NCI-H2081 treated with DMSO at 0.1 percent for 48 hours (cell line): ENCODE data around the gene CXCR2.
"Not testable (repeated sequence)": the region's sequence is repeated elsewhere in the genome, so short reads cannot be mapped to it uniquely, and the experiment has no call there.

ENCODE experiments used
- DNase-seq: peaks from one replicate; lab custom pipeline; 2025; lab: John Stamatoyannopoulos, UW

Gene CXCR2

GRCh38 chr2:218130377-218130776, 4.5 kb downstream of the CXCR2 start:
- DNase-seq, result no peak

GRCh38 chr2:218130822-218131221, 5.0 kb downstream of the CXCR2 start:
- DNase-seq, result no peak

- no peak for DNase-seq
These were observed 11.7 kb downstream of the CXCR2 start for GRCh38 chr2:218137514-218137913.

- no peak for DNase-seq
These were observed 12.2 kb downstream of the CXCR2 start for GRCh38 chr2:218138047-218138446.

- no peak for DNase-seq
These were observed 19.3 kb downstream of the CXCR2 start for GRCh38 chr2:218145124-218145523.

- DNase-seq, result no peak
These were observed 20.2 kb downstream of the CXCR2 start for GRCh38 chr2:218146056-218146455.

- no peak for DNase-seq
These were observed 23.3 kb downstream of the CXCR2 start for GRCh38 chr2:218149098-218149497.

- DNase-seq, result no peak
These were observed 24.1 kb downstream of the CXCR2 start for GRCh38 chr2:218149848-218150440.

GRCh38 chr2:218152172-218152571, 26.3 kb downstream of the CXCR2 start:
- DNase-seq, result no peak

- DNase-seq, result no peak
These were observed 26.9 kb downstream of the CXCR2 start for GRCh38 chr2:218152777-218153176.

- DNase-seq, result no peak
These were observed 30.2 kb downstream of the CXCR2 start for GRCh38 chr2:218155953-218156479.

- DNase-seq, result no peak
These were observed 35.8 kb downstream of the CXCR2 start for GRCh38 chr2:218161644-218162043.

GRCh38 chr2:218162814-218163213, 37.0 kb downstream of the CXCR2 start:
- no peak for DNase-seq

GRCh38 chr2:218166791-218167190, 41.0 kb downstream of the CXCR2 start, which contains the start of gene CXCR1:
Gene CXCR1 (minus strand): TSS chr2:218166962. CDS start chr2:218165211, 1,751 bp downstream.
- no peak for DNase-seq

- DNase-seq, result no peak
These were observed 42.2 kb downstream of the CXCR2 start for GRCh38 chr2:218168016-218168415.

- DNase-seq, result no peak
These were observed 43.0 kb downstream of the CXCR2 start for GRCh38 chr2:218168635-218169462.

- no peak for DNase-seq
These were observed 44.1 kb downstream of the CXCR2 start for GRCh38 chr2:218169757-218170546.

- not testable (repeated sequence) for DNase-seq
These were observed 45.9 kb downstream of the CXCR2 start for GRCh38 chr2:218171744-218172143.

GRCh38 chr2:218172845-218173244, 47.0 kb downstream of the CXCR2 start:
- DNase-seq, result no peak

GRCh38 chr2:218179782-218180181, 54.0 kb downstream of the CXCR2 start:
- DNase-seq, result no peak

GRCh38 chr2:218180467-218181114, 54.8 kb downstream of the CXCR2 start:
- DNase-seq, result no peak

- no peak for DNase-seq
These were observed 58.5 kb downstream of the CXCR2 start for GRCh38 chr2:218184331-218184730.
